ENCODE data around the gene KCNB1. TPM values are rescaled to one million over a fixed set of nuclear protein-coding genes. Genes with fewer than 3 reads are reported as not detected.

Gene KCNB1
- total RNA-seq, 1 donor from 2014 or later, result 2.0 TPM

- H3K4me3 ChIP-seq, result no peak overlapping the region
- DNase-seq (ENCODE audit: extremely low spot score in 2 of 2), result no peak
- H3K27me3 ChIP-seq, result no peaks in the 10 kb centered on the region
- H3K27ac ChIP-seq, result no peak overlapping the region
- no peak for TF ChIP-seq CTCF (IDR thresholded peaks at IDR 0.05)
- no peak for TF ChIP-seq POLR2A (IDR thresholded peaks at IDR 0.05)
- no peak for TF ChIP-seq POLR2AphosphoS5 (IDR thresholded peaks at IDR 0.05; ENCODE audit: insufficient read depth in 1 of 2, low read depth in 1 of 2)
- intact Hi-C loops (cut with DNase I), result no loop called here
- H3K36me3 ChIP-seq, result no peaks in the 10 kb centered on the region
- no peaks in the 10 kb centered on the region for H3K4me1 ChIP-seq
- no peaks in the 10 kb centered on the region for H3K9me3 ChIP-seq
Observed at GRCh38 chr20:49496043-49496442, 13.6 kb upstream of the KCNB1 start.

- no peaks in the 10 kb centered on the region for H3K27me3 ChIP-seq
- H3K4me1 ChIP-seq, result no peaks in the 10 kb centered on the region
- H3K4me3 ChIP-seq, result no peak overlapping the region
- no peaks in the 10 kb centered on the region for H3K36me3 ChIP-seq
- intact Hi-C loops (cut with DNase I), result no loop called here
- TF ChIP-seq CTCF (IDR thresholded peaks at IDR 0.05) (no peak), POLR2AphosphoS5 (IDR thresholded peaks at IDR 0.05; ENCODE audit: insufficient read depth in 1 of 2, low read depth in 1 of 2) (no peak), POLR2A (IDR thresholded peaks at IDR 0.05) (no peak)
- H3K9me3 ChIP-seq, result no peaks in the 10 kb centered on the region
- no peak for DNase-seq (ENCODE audit: extremely low spot score in 2 of 2)
- no peak overlapping the region for H3K27ac ChIP-seq
Observed at GRCh38 chr20:49490689-49491088, 8.2 kb upstream of the KCNB1 start.

GRCh38 chr20:49489688-49490087, 7.2 kb upstream of the KCNB1 start:
- Histone ChIP-seq H3K36me3 (no peaks in the 10 kb centered on the region), H3K4me1 (peaks cover 2% of the 10 kb centered on the region), H3K4me3 (no peak overlapping the region), H3K27ac (no peak overlapping the region), H3K27me3 (peaks cover under 1% of the 10 kb centered on the region), H3K9me3 (no peaks in the 10 kb centered on the region)
- intact Hi-C loops (cut with DNase I), result no loop called here
- DNase-seq (ENCODE audit: extremely low spot score in 2 of 2), result no peak
- TF ChIP-seq CTCF (IDR thresholded peaks at IDR 0.05) (no peak), POLR2AphosphoS5 (IDR thresholded peaks at IDR 0.05; ENCODE audit: insufficient read depth in 1 of 2, low read depth in 1 of 2) (no peak), POLR2A (IDR thresholded peaks at IDR 0.05) (no peak)

GRCh38 chr20:49486064-49486463, 3.6 kb upstream of the KCNB1 start:
- intact Hi-C loops (cut with DNase I), result no loop called here
- no peak overlapping the region for H3K27ac ChIP-seq
- TF ChIP-seq CTCF (IDR thresholded peaks at IDR 0.05) (no peak), POLR2A (IDR thresholded peaks at IDR 0.05) (no peak), POLR2AphosphoS5 (IDR thresholded peaks at IDR 0.05; ENCODE audit: insufficient read depth in 1 of 2, low read depth in 1 of 2) (no peak)
- H3K36me3 ChIP-seq, result no peaks in the 10 kb centered on the region
- H3K9me3 ChIP-seq, result no peaks in the 10 kb centered on the region
- H3K27me3 ChIP-seq, result peaks cover 6% of the 10 kb centered on the region
- DNase-seq (ENCODE audit: extremely low spot score in 2 of 2), result no peak
- H3K4me3 ChIP-seq, result no peak overlapping the region
- H3K4me1 ChIP-seq, result peaks cover 27% of the 10 kb centered on the region

- H3K27me3 ChIP-seq, result peaks cover 6% of the 10 kb centered on the region
- no peak overlapping the region for H3K4me3 ChIP-seq
- no peak for DNase-seq (ENCODE audit: extremely low spot score in 2 of 2)
- H3K9me3 ChIP-seq, result no peaks in the 10 kb centered on the region
- intact Hi-C loops (cut with DNase I), result no loop called here
- H3K4me1 ChIP-seq, result peaks cover 27% of the 10 kb centered on the region
- TF ChIP-seq POLR2A (IDR thresholded peaks at IDR 0.05) (no peak), CTCF (IDR thresholded peaks at IDR 0.05) (no peak), POLR2AphosphoS5 (IDR thresholded peaks at IDR 0.05; ENCODE audit: insufficient read depth in 1 of 2, low read depth in 1 of 2) (no peak)
- no peaks in the 10 kb centered on the region for H3K36me3 ChIP-seq
- no peak overlapping the region for H3K27ac ChIP-seq
Observed at GRCh38 chr20:49485563-49485962, 3.1 kb upstream of the KCNB1 start.
